Measurements from ENCODE around the gene NOL11.

- TF ChIP-seq TCF12 (IDR thresholded peaks at IDR 0.05) = no peak
- no peak for TF ChIP-seq SMC3 (IDR thresholded peaks at IDR 0.05; ENCODE audit: low read depth, low read length)
- TF ChIP-seq YY1 (IDR thresholded peaks at IDR 0.05; ENCODE audit: low read depth) = no peak
- no peak for TF ChIP-seq POLR2AphosphoS5 (IDR thresholded peaks at IDR 0.05; ENCODE audit: low read depth, low read length)
These were observed 13.0 kb downstream of the NOL11 start for GRCh38 chr17:67730731-67731130.

Data from SK-N-SH (cell line).